D341Med (cell line): Measurements from ENCODE around the gene CHRNB2.
"Not testable (repeated sequence)": the region's sequence is repeated elsewhere in the genome, so short reads cannot be mapped to it uniquely, and the experiment has no call there.

Source experiments
- DNase-seq: peaks from one replicate; pipeline ENCODE4 v3.0.0; 2012; ENCODE audit warnings: low spot score

CHRNB2 gene, protein sequence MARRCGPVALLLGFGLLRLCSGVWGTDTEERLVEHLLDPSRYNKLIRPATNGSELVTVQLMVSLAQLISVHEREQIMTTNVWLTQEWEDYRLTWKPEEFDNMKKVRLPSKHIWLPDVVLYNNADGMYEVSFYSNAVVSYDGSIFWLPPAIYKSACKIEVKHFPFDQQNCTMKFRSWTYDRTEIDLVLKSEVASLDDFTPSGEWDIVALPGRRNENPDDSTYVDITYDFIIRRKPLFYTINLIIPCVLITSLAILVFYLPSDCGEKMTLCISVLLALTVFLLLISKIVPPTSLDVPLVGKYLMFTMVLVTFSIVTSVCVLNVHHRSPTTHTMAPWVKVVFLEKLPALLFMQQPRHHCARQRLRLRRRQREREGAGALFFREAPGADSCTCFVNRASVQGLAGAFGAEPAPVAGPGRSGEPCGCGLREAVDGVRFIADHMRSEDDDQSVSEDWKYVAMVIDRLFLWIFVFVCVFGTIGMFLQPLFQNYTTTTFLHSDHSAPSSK

DNA sequence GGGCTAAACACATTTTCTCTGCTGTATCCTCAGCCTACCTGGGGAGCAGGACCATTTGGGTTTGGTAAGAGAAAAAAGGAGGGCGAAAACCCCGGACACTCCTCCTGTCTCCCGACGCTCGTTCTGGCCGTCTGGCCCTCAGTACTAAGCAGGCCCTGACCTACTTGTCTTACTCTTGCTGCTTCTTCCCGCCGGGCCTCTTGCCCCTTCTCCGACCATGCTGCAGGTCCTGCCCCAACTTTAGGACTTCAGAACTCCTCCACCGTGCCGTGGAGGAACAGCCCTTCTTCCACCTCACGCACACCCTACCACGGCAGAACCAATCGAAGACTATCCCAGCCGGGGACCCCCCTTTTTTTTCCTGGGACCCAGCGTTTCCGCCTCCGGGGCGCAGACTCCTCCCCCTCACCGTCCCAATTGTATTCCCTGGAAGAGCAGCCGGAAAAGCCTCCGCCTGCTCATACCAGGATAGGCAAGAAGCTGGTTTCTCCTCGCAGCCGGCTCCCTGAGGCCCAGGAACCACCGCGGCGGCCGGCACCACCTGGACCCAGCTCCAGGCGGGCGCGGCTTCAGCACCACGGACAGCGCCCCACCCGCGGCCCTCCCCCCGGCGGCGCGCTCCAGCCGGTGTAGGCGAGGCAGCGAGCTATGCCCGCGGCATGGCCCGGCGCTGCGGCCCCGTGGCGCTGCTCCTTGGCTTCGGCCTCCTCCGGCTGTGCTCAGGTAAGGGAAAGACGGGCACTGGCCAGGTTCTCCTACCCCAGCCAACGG lies at the start of gene CHRNB2:
Gene CHRNB2 (plus strand): TSS at position 393 of the 771 bp plus-strand sequence. CDS start 267 bp downstream, at position 660.
- peak; percentile 96 for DNase-seq

DNA sequence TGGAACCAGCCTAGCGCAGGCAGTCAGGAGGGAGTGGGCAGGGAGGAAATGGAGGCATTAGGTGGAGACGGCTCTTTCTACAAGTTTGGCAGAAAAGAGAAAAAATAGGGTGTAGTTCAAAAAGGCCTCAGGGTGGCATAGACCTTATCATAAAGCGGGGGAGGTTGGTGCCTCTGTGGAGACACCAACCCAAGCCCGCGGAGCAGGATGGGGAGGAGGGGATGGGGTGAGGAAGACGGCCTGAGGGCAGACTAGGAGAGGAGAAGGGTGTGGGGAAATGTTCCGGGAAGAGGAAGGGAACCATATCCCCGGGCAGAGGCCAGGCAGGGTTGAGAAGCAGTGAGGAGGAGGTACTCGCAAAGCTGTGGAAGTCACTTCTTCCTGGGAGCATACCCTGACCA lies 48.0 kb upstream of the CHRNB2 start:
- no peak for DNase-seq

DNA sequence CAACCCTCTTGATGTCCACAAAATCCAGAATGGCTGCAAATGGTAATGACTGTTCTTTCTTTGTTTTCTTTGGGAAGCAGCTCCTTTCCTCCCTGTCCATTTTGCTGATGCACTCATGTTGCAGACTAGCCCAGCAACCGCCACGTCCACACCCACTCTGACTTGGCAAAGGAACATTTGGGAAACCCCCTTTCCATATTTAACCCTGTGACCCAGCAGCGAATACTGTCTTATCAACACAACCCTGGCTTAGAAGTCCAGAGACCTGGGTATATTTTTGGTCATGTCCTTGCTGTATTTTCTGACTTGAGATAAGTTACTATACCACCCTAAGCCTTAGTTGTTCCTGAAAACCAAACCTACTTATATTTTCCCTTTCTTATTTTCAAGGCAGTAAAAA lies 47.2 kb upstream of the CHRNB2 start:
- DNase-seq: no peak

DNA sequence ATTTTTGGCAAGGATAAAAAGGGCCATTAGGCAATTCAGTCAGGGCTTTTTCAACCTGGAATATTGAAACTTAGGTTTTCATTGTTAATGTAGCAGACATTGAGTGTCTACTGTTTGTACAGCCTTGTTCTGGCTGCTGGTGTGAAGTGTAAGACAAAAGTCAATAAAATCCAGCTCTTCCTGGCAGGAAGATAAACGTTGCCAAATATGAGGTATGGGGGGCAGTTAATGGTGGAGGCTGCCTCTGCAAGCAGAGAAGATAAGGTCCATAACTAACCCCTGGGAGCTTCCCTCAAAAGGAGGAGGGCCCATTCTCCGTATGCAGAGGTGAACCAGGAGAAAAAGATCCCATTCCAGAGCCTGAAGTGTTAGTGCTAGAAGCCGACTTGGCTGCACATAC lies 45.9 kb upstream of the CHRNB2 start:
- DNase-seq: no peak

DNA sequence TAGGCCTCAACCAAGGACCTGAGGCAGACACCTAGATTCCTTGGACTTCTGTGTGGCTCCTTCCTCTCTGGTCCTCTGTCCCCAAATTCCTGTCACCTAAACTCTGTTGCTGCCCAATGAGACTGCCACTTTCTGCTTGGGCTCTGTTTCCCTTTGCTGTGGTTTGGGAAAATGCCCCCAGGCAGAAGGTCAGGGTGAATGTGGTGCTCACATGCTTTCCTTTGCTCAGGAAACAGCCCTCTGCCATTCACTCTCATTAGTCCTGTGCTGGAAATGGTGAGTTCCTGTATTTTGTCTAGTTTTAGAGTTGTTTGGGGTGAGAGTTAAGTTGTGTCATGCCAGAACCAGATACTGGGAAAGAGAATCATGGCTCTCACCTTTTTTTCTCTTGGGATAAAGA lies 42.7 kb upstream of the CHRNB2 start:
- DNase-seq: no peak

DNA sequence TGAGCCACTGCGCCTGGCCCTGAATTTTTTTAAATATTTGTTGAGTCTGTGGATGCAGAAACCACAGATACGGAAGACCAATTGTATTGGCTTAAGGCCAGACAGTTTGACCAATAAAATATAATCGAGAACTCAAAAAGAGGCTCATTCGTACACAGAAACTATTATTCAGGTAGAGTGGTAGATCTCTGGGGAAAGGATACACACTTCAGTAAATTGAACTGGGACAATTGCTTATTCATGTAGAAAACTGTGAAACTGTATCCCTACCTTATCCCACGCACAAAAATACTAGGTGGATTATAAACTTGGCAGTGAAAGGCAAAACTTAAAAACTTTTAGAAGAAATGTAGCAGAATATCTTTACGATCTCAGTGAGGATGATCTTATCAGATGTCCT lies 40.4 kb upstream of the CHRNB2 start:
- DNase-seq: no peak

DNA sequence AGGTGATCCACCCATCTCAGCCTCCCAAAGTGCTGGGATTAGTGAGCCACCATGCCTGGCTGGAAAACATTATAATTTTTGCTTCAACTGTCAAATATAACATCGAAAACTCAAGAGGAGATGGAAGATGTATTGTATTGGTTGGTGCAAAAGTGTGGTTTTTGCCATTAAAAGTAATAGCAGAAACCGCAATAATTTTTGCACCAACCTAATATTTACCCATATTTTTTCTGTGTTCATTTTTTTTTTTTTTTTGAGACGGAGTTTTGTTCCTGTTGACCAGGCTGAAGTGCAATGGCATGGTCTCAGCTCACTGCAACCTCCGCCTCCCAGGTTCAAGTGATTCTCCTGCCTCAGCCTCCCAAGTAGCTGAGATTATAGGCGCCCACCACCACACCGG lies 38.3 kb upstream of the CHRNB2 start:
- no peak for DNase-seq

DNA sequence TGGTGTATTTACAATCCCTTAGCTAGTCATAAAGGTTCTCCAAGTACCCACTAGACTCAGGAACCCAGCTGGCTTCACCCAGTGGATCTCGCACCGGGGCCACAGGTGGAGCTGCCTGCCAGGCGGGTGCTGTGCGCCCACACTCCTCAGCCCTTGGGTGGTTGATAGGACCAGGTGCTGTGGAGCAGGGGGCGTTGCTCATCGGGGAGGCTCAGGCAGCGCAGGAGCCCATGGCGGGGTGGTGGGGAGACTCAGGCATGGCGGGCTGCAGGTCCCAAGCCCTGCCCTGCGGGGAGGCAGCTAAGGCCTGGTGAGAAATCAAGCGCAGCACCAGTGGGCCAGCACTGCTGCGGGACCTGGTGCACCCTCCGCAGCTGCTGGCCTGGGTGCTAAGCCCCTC lies 35.6 kb upstream of the CHRNB2 start:
- DNase-seq: not testable (repeated sequence)

DNA sequence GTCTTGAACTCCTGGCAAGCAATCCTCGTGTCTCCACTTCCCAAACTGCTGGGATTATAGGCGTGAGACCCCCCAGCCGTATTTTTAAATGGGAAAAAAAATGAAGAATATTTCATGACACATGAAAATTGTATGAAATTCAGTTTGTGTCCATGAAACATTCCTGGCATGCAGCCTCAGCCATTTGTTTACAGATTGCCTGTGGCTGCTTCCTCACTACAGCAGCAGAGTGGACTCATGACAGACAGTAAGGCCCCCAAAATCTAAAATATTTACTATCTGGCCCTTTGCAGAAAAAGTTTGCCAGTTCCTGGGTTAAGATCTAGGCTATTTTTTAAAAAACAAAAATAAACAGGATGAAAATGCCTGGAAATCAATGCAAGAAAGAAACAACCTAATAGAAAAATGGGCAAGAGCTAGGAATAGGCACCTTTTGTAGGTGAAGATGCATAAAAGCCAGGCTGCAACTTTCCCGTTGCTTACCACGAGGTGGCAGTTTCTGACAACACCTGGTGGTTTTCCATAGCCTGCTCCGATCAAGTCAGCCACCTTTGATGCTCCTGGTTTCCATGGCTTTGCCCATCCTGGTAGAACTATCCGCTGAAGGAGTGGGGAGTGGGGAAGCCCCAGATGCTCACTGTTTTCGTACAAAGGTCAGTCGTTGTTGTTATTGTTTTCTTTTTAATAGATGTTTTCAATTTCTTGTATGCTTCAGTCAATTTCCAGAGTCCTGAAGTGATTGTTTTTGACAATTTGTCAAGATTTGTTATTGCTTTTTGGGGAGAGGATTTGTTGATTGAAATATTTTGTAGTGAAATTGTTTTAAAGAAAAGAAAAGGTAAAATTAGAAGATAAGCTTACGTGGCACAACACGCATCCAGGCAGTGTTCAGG lies 33.4 kb upstream of the CHRNB2 start:
- DNase-seq: peak; percentile 84

DNA sequence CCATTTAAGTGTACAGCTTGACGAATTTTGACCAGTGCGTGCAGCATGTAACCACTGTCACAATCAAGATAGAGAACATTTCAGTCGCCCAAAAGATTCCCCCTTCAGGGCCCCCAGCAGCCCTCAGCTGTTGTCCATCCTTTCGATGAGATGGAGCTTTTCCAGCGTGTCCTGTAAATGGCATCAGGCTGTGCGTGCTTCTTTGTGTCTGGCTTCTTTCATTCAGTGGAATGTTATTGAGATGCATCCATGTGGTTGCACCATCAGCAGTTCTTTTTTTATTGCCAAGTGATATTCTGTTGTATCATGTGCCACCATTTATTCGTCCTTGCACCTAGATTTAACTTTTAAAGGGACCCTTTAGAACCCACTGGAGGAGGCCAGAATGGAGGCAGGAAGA lies 31.0 kb upstream of the CHRNB2 start:
- DNase-seq: no peak

DNA sequence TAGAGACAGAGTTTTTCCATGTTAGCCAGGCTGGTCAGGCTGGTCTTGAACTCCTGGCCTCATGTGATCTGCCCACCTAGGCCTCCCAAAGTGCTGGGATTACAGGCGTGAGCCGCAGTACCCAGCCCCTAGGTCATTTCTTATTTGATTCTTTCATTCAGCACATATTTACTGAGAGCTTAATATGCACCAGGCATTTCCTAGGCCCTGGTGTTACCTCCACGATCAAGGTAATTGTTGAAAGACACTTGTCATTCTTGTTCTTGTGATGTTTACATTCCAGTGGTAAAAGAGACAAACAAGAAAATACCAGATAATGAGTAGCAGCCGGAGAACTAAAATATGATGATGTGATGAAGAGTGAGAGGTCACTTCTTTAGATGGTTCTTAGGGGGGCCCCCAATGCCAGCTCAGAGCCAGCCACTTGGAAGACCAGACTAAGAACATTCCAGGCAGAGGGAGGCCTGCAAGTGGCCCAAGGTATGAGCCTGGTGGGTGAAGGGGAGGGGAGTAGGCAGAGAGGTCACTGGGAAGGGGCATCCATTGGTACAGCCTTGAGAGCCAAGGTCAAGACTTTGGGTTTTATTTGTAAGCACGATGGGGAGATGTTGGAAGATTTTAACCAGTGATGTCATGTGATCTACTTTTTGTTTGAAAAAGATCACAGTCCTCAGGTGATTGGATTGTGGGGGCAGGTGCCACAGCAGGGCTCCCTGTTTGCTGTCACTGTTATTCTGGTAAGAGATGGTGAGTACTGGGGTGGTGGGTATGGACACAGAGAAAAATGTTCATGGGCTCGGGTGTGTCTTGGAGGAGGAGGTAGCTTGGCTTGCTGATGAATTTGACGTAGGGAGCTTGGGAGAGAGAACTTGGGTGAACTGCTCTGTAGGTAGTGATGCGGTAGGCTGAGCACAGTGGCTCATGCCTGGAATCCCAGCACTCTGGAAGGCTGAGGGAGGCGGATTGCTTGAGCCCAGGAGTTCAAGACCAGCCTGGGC lies 27.8 kb upstream of the CHRNB2 start:
- no peak for DNase-seq

DNA sequence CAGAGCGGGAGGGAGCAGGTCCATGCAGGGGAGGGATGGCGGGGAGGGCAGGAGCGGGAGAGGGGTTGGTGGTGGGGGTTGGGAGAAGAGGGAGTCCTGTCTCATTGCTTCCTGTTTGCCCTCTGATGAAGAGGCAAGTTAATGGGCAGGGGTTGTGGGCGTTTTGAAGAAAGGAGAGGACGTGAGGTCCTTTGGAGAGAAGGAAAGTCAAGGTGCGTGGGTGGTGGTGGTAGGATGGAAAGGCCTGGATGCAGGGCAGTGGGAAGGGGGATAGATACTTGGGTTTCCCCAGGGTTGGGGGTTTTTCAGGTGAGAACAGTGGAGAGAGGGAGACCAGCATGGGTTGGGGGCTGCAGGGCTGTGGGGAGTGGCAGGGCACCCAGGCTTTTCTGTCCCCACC lies 26.3 kb upstream of the CHRNB2 start:
- DNase-seq: no peak

DNA sequence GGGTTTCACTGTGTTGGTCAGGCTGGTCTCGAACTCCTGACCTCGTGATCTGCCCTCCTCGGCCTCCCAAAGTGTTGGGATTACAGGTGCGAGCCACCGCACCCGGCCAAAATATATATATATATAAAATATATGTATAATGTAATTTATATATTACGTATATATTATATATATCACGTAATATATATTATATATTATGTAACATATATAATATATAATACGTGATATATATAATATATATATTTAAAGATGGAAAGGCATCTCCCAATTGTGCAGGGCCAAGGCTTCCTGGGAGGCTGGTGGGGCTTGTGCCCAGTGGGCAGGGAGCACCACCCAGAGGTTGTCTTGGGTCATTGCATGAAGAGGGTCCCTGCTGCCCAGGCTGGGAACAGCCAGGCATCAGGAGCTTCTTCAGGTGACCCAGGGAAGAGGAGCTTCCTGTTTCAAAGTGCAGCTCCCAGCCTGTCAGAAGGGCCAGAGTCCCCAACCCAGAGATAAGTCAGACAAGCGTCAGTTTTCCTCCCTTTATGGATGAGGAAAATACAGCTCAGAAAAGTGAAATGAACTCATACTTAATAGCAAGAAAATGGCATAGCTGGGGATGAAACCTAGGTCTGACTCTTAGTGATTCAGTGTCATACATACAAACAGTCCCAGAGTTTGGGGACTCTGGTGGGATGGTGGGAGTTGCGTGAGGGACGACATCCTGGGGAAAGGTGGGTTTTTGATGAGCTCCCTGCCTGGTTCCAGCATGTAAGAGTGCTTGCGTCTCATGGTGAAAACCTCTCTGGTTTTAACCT lies 21.1 kb upstream of the CHRNB2 start:
- DNase-seq: peak; percentile 92

DNA sequence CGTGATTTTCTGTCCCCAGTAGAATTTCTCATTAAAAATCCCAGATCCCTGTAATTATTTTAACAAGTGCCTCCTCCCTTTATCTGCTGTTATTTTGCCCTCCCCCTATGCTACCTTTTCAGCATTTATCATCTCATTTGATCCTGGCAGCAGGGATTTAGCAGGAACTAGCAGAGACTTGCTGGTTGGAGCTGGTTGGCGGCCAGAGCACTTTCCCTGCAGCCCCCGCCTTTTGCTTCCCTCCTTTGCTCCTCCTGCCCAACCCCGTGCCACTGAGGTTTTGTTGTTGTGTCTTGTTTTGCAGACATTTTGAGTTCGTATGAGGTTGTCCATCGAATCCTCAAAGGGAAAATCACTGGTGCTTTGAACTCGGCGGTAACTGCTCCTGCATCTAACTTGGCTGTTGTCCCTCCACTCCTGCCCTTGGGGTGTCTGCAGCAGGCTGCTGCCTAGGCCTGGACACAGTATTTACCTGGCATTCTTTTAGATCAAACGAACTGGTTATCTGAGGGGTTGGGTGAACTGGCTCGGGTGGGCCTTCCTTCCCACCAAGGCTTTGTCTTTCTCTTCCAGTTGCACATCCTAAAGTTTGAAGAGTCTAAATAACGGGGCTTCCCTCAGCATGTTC lies 20.4 kb upstream of the CHRNB2 start:
- no peak for DNase-seq

DNA sequence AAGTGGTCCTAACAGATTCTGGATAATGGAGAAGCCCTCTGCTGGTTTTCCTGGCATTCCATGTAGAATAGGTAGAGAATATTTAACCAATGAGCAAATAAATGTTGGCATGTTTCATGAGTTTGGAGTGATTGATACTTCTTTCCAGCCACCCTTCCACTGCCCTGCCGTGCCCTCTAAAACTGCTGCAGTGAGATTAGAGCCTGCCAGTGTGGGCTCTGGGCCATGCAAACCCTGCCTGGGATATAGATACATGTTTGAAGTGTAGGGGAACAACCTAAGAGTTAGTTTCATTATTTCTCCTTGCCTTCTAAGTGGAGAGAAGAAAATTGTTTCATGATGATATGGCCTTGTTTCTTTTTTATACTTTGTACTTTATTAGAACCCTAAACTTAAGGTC lies 19.6 kb upstream of the CHRNB2 start:
- no peak for DNase-seq

DNA sequence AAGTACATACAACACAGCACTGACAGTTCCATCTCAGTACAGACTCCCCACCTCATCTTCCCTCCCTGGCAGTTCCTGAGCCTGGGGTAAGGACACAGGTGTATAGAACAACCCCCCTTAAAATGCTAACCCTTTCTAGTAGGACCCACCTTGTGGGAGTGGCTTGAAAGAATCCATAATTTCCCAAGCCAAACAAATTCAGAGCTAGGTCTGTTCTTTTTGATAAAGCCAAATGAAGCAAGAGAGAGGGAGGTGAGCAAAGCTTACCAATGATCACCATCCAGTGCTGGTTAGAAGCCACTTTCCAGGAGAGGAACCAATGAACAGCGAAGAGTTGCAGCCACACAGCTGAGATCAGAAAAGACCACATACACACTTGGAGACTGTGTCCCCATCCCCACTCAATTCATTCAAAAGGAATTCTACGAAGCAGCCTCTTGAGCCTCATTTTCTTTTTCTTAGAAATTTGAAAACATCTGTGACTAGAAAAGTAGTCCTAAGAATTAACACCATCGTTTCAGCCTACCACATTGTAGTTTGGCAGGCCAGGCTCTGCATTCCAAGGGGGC lies 18.3 kb upstream of the CHRNB2 start:
- no peak for DNase-seq

DNA sequence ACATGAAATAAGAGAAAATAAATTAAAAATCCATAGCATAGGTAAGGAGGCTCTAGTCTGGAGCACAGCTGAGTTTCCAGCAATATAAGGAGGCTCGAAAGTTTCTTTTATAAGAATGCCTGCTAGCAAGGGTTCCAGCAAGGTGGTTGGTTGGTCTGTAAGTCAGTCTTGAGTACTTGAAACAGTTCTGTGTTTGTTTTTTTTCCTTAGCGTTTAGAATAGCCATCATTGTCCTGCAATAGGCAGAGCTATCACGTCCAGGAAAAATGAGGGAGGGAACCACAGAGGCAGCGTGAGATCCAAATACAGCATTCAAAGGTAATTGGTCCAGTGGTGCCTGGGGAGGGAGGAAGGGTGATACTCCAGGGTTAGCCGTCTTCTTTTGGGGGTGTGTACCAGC lies 17.5 kb upstream of the CHRNB2 start:
- no peak for DNase-seq

DNA sequence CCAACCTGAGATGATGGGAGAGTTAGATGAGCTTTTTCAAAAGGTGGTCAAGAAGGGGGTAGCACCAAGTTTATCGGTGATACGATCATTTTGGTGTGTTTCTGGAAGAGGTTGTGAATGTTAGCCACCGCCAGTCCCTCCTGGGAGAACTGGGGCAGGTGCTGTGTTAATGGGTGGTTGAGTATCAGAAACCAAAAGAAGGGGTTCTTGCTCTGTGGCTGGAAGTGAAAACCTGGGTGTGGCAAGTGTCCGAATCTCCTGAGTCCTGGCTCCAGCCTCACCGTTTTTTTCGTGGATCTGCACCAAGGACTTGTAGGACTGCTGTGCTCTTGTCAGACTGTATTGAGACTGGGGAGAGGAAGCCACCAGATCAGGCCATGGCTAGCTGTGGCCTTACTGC lies 16.9 kb upstream of the CHRNB2 start:
- no peak for DNase-seq

DNA sequence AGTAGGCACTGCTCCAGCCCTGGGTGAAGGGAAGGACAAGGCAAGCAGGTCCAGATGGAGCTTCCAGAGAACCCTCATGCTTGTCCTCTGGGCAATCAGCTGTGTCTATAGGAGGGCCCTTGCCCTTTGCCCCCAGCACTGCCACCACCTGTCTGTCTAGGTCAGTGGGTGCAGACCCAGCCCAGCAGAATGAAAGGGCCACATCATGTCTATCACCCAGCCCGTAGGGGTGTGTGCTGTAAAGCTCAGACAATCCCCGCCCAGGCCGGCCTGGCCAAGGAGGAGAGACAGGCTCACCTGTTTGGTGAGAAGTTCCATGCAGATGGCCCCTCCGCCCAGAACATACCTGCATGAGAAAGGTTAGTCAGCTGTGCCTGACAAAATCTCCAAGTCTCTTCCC lies 16.1 kb upstream of the CHRNB2 start:
- DNase-seq: no peak
